Measurements from ENCODE around the gene RHOBTB3. TPM values are rescaled to one million over a fixed set of nuclear protein-coding genes. Genes with fewer than 3 reads are reported as not detected.
A peak's percentile ranks its signal among the peaks of the same experiment; 100 is the strongest.

The RHOBTB3 gene
- total RNA-seq, 1 donor from 2014 or later, result 90.0 TPM

- no peak for DNase-seq
- intact Hi-C loops (cut with micrococcal nuclease), result no loop called here
- ATAC-seq, result peak; percentile 23
Measured at GRCh38 chr5:95784514-95785302, 53.6 kb downstream of the RHOBTB3 start.

- DNase-seq, result no peak
- intact Hi-C loops (cut with micrococcal nuclease), result no loop called here
Measured at GRCh38 chr5:95786821-95787418, 55.8 kb downstream of the RHOBTB3 start.

GRCh38 chr5:95788493-95788892 lies 57.4 kb downstream of the RHOBTB3 start:
- ATAC-seq, result no peak
- DNase-seq, result no peak
- intact Hi-C loops (cut with micrococcal nuclease), result no loop called here

More at GRCh38 chr5:95786821-95787418, 55.8 kb downstream of the RHOBTB3 start:
- no peak for ATAC-seq

- intact Hi-C loops (cut with micrococcal nuclease), result no loop called here
- ATAC-seq, result no peak
- DNase-seq, result no peak
Measured at GRCh38 chr5:95791751-95792150, 60.6 kb downstream of the RHOBTB3 start.

- intact Hi-C loops (cut with micrococcal nuclease), result no loop called here
- ATAC-seq (no peak), DNase-seq (no peak)
Measured at GRCh38 chr5:95794070-95794516, 63.0 kb downstream of the RHOBTB3 start.

GRCh38 chr5:95797301-95797700 lies 66.2 kb downstream of the RHOBTB3 start:
- intact Hi-C loops (cut with micrococcal nuclease), result no loop called here
- DNase-seq (no peak), ATAC-seq (no peak)

- intact Hi-C loops (cut with micrococcal nuclease), result no loop called here
- no peak for DNase-seq
- no peak for ATAC-seq
Measured at GRCh38 chr5:95798048-95798447, 66.9 kb downstream of the RHOBTB3 start.

- DNase-seq (no peak), ATAC-seq (no peak)
- intact Hi-C loops (cut with micrococcal nuclease), result no loop called here
Measured at GRCh38 chr5:95798545-95798944, 67.4 kb downstream of the RHOBTB3 start.

- no peak for DNase-seq
- no peak for ATAC-seq
- intact Hi-C loops (cut with micrococcal nuclease), result no loop called here
Measured at GRCh38 chr5:95799191-95799835, 68.2 kb downstream of the RHOBTB3 start.

GRCh38 chr5:95800553-95800952 lies 69.4 kb downstream of the RHOBTB3 start:
- intact Hi-C loops (cut with micrococcal nuclease), result no loop called here
- ATAC-seq, result no peak
- no peak for DNase-seq

GRCh38 chr5:95801532-95801931 lies 70.4 kb downstream of the RHOBTB3 start:
- intact Hi-C loops (cut with micrococcal nuclease), result no loop called here
- no peak for DNase-seq
- no peak for ATAC-seq

- DNase-seq (no peak), ATAC-seq (no peak)
- intact Hi-C loops (cut with micrococcal nuclease), result no loop called here
Measured at GRCh38 chr5:95801961-95802360, 70.8 kb downstream of the RHOBTB3 start.

- DNase-seq, result no peak
- intact Hi-C loops (cut with micrococcal nuclease), result no loop called here
- ATAC-seq, result peak; percentile 88
Measured at GRCh38 chr5:95803271-95804148, 72.4 kb downstream of the RHOBTB3 start.

- intact Hi-C loops (cut with micrococcal nuclease), result no loop called here
- DNase-seq, result no peak
- ATAC-seq, result no peak
Measured at GRCh38 chr5:95804736-95805539, 73.8 kb downstream of the RHOBTB3 start.

- intact Hi-C loops (cut with micrococcal nuclease), result no loop called here
- DNase-seq, result no peak
- no peak for ATAC-seq
Measured at GRCh38 chr5:95806687-95807086, 75.6 kb downstream of the RHOBTB3 start.

- DNase-seq (no peak), ATAC-seq (no peak)
- intact Hi-C loops (cut with micrococcal nuclease), result no loop called here
Measured at GRCh38 chr5:95808013-95808685, 77.0 kb downstream of the RHOBTB3 start.

- intact Hi-C loops (cut with micrococcal nuclease), result no loop called here
- ATAC-seq, result peak; percentile 95
- peak; percentile 88 for DNase-seq
Measured at GRCh38 chr5:95808686-95809413, 77.7 kb downstream of the RHOBTB3 start.

Data from left ventricle myocardium superior (tissue), 1 donor.